Lower lobe of right lung (tissue), 2 donors: ENCODE measurements around the gene NME4. TPM values are rescaled to one million over a fixed set of nuclear protein-coding genes. Genes with fewer than 3 reads are reported as not detected.

Experiments
- ATAC-seq, 2 donors: fragments of 200-7000 bp; cut with Tn5 transposase; one replicate each; pipeline ENCODE4 v1.9.1; 2020 to 2022; ENCODE audit warnings: mild to moderate bottlenecking in 2 of 2, moderate library complexity in 2 of 2
- DNase-seq: peaks from one replicate; pipeline ENCODE4 v3.0.0-alpha.2; 2020
- H3K27ac ChIP-seq: fragments of 200-600 bp; one replicate; pipeline ENCODE4 v1.8.0; 2022
- H3K27me3 ChIP-seq: fragments of 200-600 bp; one replicate; pipeline ENCODE4 v1.8.0; 2022; ENCODE audit warnings: low read depth
- H3K36me3 ChIP-seq: fragments of 200-600 bp; one replicate; pipeline ENCODE4 v1.8.0; 2022; ENCODE audit warnings: mild to moderate bottlenecking
- H3K4me1 ChIP-seq: fragments of 200-600 bp; one replicate; pipeline ENCODE4 v1.8.0; 2022
- H3K4me3 ChIP-seq: fragments of 200-600 bp; one replicate; pipeline ENCODE4 v1.8.0; 2022; ENCODE audit warnings: mild to moderate bottlenecking
- H3K9me3 ChIP-seq: fragments of 200-600 bp; one replicate; pipeline ENCODE4 v1.8.0; 2022
- intact Hi-C: fragments of 100-400 bp; cut with DNase I; formaldehyde crosslinking; loops from one replicate; pipeline ENCODE4 v1.11.0; 2022
- total RNA-seq: library from RNA; stranded (reverse); fragmentation: NEBNext Ultra II Directional; extraction: Animal tissue kit (Norgen Biotek cat#: 25700); gene quantifications from one replicate; pipeline ENCODE4 v1.2.1, GENCODE V29; 2021
- TF ChIP-seq, protein P1 (sequence below): fragments of 200-600 bp; IDR thresholded peaks from one replicate; pipeline ENCODE4 v1.8.0; 2022; ENCODE audit warnings: antibody characterized with exemption, mild to moderate bottlenecking
- donor health status: DM: no; HTN: yes; CAD: no; lungs with severe emphysema.

Gene NME4
- total RNA-seq, 1 donor from 2014 or later = 42.3 TPM

DNA sequence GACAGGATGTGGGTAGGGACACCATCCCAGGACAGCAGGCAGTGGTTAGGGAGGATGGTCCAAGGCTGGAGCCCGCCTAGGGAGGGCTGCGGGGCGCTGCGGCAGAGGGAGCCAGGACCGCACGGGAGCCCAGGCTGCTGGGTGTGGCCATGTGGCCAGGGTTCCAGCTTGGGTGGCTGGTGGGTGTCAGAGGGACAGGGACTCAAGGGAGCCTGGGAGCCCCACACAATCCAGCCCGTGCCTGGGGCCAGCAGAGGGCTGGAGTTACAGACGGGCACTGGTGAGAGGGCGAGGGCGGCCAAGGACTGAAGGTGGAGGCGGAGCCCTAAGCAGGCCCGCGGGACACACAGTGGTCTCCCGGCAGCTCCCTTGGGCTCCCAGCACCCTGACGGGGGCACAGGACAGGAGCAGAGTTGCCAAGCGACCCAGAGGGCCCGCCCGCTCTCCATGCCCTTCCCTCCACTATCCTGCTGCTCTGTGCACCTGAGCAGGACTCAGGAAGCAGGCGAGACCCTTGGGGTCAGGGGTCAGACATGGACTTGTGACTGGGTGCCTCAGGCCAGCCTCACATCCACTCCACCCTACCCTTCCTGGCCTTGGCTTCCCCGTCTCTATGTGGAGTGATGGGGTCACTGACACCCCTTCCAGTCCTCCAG, 33.8 kb upstream of the NME4 start:
- intact Hi-C loops = no loop called here
- no peak overlapping the region for H3K4me3 ChIP-seq
- peaks cover 9% of the 10 kb centered on the region for H3K27me3 ChIP-seq
- peaks cover 21% of the 10 kb centered on the region for H3K36me3 ChIP-seq
- DNase-seq (no peak), ATAC-seq (no peak)
- TF ChIP-seq, protein P1, sequence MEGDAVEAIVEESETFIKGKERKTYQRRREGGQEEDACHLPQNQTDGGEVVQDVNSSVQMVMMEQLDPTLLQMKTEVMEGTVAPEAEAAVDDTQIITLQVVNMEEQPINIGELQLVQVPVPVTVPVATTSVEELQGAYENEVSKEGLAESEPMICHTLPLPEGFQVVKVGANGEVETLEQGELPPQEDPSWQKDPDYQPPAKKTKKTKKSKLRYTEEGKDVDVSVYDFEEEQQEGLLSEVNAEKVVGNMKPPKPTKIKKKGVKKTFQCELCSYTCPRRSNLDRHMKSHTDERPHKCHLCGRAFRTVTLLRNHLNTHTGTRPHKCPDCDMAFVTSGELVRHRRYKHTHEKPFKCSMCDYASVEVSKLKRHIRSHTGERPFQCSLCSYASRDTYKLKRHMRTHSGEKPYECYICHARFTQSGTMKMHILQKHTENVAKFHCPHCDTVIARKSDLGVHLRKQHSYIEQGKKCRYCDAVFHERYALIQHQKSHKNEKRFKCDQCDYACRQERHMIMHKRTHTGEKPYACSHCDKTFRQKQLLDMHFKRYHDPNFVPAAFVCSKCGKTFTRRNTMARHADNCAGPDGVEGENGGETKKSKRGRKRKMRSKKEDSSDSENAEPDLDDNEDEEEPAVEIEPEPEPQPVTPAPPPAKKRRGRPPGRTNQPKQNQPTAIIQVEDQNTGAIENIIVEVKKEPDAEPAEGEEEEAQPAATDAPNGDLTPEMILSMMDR = no peak
- no peaks in the 10 kb centered on the region for H3K9me3 ChIP-seq
- no peak overlapping the region for H3K27ac ChIP-seq
- peaks cover 8% of the 10 kb centered on the region for H3K4me1 ChIP-seq

DNA sequence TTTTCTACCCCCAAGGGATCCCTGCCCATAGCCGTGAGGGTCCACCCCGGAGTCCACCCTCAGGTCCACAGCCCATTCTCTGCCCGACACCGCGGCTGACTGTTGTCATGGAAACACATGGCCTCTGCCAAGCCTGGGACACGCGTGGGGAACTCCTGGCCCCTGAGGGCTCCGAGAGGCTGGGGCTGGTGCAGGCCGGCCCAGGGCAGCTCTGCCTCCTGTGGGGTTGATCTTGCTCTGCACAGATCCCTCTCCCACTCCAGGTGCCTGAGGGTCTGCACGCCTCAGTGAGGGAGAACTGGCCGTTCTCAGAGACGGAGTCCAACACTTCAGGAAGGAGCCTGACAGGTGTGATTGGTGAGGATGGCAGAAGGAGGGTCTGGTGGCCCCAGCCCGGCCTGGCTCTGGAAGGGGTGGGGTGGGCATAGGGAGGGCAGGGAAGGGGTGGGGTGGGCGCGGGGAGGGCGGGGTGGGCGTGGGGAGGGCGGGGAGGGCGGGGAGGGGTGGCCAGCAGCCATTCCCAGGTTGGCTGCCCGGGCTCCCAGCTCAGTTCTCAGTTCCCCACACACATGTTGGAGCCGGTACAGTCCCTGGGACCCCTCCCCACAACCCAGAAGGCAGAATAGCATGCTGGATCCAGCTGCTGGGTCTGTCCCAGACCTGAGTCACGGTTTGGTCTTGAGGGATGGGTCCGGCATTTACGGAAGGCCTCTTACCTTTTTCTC, 33.1 kb upstream of the NME4 start:
- no peak for DNase-seq
- intact Hi-C loops = no loop called here
- Histone ChIP-seq H3K4me1 (peaks cover 8% of the 10 kb centered on the region), H3K27ac (no peak overlapping the region), H3K36me3 (peaks cover 28% of the 10 kb centered on the region), H3K9me3 (no peaks in the 10 kb centered on the region), H3K27me3 (peaks cover 9% of the 10 kb centered on the region), H3K4me3 (no peak overlapping the region)
- no peak for ATAC-seq
- TF ChIP-seq, protein P1 = no peak

DNA sequence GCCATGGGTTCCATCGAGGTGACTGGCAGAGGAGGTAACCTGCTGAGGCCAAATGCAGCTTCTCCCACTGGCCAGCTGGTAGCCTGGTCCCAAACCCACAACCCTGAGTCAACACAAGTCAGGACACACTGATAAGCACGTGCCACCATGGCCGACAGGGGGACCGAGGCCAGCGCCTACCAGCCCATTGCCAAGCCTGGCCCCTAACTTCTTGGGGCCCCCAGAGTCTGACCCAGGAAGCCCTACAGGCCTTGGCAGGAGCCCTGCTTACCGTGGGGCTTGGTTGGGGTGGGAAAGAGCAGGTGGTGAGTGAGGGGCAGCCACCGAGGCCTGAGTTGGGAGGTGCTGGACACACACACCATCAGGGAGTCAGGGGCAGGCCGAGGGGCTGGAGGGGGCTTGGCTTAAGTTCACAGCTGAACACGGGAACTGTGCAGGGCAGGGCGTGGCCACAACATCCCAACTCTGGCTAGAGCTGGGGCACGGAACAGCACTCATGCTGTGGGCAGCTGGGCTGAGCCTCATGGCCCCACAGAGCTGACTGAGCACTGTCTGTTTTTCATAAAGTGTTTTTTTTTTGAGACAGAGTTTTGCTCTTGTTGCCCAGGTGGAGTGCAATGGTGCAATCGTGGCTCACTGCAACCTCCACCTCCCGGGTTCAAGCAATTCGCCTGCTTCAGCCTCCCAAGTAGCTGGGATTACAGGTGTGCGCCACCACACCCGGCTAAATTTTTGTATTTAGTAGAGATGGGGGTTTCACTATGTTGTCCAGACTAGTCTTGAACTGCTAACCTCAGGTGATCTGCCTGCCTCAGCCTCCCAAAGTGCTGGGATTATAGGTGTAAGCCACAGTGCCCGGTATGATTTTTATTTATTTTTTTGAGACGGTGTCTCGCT, 32.2 kb upstream of the NME4 start:
- intact Hi-C loops = no loop called here
- H3K27ac ChIP-seq = no peak overlapping the region
- DNase-seq = no peak

DNA sequence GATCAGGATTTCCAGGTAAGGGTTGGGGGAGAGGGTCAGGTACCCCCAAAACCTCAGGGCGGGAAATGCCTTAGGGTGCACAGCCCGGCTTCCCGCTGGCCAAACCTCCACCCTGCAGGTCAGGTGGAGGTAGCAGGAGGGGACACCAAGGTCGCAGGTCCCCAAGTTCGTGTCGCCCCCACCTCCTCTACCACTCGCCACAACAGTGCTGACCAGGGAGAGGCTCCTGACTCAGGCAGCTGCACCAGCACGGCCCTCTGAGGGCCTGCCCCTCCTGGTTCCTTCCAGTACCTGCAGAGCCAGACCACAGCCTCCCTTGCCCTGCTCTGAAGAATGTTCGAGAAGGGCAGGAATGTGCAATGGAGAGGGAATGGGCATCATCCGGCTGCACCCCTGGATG, 30.5 kb upstream of the NME4 start:
- ATAC-seq (no peak), DNase-seq (no peak)
- TF ChIP-seq, protein P1 = no peak
- H3K4me1 ChIP-seq = peaks cover 27% of the 10 kb centered on the region
- H3K9me3 ChIP-seq = no peaks in the 10 kb centered on the region
- intact Hi-C loops = no loop called here
- peaks cover 9% of the 10 kb centered on the region for H3K27me3 ChIP-seq
- H3K36me3 ChIP-seq = peaks cover 32% of the 10 kb centered on the region
- H3K27ac ChIP-seq = no peak overlapping the region
- no peak overlapping the region for H3K4me3 ChIP-seq

More for the DNA sequence above, 32.2 kb upstream of the NME4 start:
- Histone ChIP-seq H3K27me3 (peaks cover 9% of the 10 kb centered on the region), H3K9me3 (no peaks in the 10 kb centered on the region), H3K4me3 (no peak overlapping the region), H3K36me3 (peaks cover 31% of the 10 kb centered on the region), H3K4me1 (peaks cover 16% of the 10 kb centered on the region)
- no peak for ATAC-seq
- TF ChIP-seq, protein P1 = no peak

DNA sequence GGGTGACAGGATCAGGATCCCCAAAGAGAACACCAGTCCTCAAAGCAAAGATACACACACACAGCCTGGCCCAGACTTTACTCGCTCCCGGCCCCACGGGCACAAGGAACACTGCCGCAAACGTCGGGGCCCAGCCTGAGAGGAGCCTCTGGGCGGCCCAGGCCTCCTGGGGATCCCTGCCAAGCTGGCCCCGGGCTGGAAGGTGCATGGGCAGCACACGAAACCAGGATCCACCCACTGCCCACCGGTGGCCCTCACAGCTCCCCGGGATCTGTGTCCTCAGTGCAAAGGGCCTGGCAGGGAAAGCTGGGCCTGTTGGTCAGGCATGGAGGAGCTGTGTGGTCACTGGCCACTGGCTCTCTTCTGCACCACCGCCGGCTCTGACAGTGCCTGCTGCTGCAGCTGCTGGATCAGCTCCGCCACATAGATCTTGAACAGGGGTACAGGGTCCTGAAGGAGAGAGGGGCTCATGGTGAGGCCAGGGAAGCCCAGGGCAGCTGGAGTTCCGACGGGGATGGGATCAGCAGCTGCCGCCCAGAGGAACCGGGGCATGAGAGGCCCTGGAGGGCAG, 29.6 kb upstream of the NME4 start:
- Histone ChIP-seq H3K27me3 (peaks cover 9% of the 10 kb centered on the region), H3K4me1 (peaks cover 20% of the 10 kb centered on the region), H3K4me3 (no peak overlapping the region), H3K27ac (no peak overlapping the region), H3K36me3 (peaks cover 41% of the 10 kb centered on the region), H3K9me3 (no peaks in the 10 kb centered on the region)
- TF ChIP-seq, protein P1 = no peak
- no peak for DNase-seq
- intact Hi-C loops = no loop called here
- no peak for ATAC-seq
